Activated CD4-positive, alpha-beta memory T cell treated with anti-CD3 and anti-CD28 coated beads for 36 hours (primary cell): ENCODE measurements around the gene FABP1. TPM values are rescaled to one million over a fixed set of nuclear protein-coding genes. Genes with fewer than 3 reads are reported as not detected.

Experiments
- CTCF ChIA-PET: fragments of 350-600 bp; sonication (Branson Sonifier 250); formaldehyde crosslinking; loops from one replicate; lab custom pipeline; 2021; ENCODE audit warnings: antibody characterized with exemption, inconsistent platforms; lab: Charles Lee
- POLR2A ChIA-PET: fragments of 350-600 bp; sonication (Branson Sonifier 250); formaldehyde crosslinking; loops from one replicate; lab custom pipeline; 2021; ENCODE audit warnings: antibody characterized with exemption; lab: Charles Lee
- DNase-seq: peaks from one replicate; pipeline ENCODE4 v3.0.0-alpha.2; 2020
- H3K27ac Mint-ChIP-seq: one replicate; pipeline ENCODE4 v1.8.0; 2021; ENCODE audit warnings: mixed read lengths
- H3K27me3 Mint-ChIP-seq: one replicate; pipeline ENCODE4 v1.8.0; 2021; ENCODE audit warnings: mixed read lengths
- H3K36me3 Mint-ChIP-seq: one replicate; pipeline ENCODE4 v1.8.0; 2021; ENCODE audit warnings: mixed read lengths
- H3K4me1 Mint-ChIP-seq: one replicate; pipeline ENCODE4 v1.8.0; 2021; ENCODE audit warnings: low read depth, mixed read lengths
- H3K4me3 Mint-ChIP-seq: one replicate; pipeline ENCODE4 v1.8.0; 2021; ENCODE audit warnings: mild to moderate bottlenecking, mixed read lengths
- H3K9me3 Mint-ChIP-seq: one replicate; pipeline ENCODE4 v1.8.0; 2021; ENCODE audit warnings: mixed read lengths
- intact Hi-C: fragments of 100-400 bp; cut with micrococcal nuclease; formaldehyde crosslinking; loops from one replicate; pipeline ENCODE4 v1.15.1; 2023
- total RNA-seq, 2 experiments: library from RNA; stranded (reverse); gene quantifications; one replicate each; pipeline ENCODE4 v1.2.3, GENCODE V29; 2021

FABP1 gene
- total RNA-seq, 2 experiments from 2014 or later: not detected

DNA sequence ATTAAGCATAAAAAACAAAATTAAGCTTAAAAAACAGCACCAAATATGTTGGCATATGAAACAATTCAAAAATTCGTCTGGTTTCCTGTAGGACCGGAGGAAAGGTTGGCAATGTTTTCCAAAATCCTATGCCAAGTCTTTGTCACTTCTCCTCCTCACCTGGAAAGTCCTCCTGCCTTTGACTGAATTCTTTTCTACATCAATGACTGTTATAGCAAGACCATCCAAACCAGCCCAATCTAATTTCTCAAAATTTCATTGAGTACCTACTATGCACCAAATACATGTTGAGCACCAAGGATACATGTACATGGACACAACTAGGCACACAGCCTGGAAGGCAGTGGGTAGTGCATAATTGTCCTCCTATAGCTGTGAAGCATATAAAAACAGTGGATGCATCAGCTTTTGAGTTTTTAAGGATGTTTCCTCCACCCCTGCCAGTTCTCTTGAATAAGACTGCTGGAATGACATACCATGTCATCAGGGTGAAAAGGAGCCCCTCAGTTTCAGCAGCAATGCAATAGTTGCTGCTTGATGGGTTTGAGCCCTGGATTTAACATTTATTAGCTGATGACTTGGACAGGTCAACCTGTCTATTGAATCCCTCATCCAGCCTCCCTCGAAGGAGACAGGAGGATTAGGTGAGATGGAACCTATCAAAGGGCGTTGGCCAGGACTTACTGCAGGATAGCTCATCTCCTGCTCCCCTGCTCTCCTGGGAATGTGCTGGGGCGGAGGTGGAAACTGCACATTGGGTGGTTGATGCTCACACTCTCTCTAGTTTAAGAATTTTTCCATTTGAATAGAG is 4.5 kb downstream of the FABP1 start:
- intact Hi-C loops: no loop called here
- ChIA-PET POLR2A (no interaction called here), CTCF (no interaction called here)
- H3K27ac Mint-ChIP-seq: no peak overlapping the region
- no peaks in the 10 kb centered on the region for H3K9me3 Mint-ChIP-seq
- no peak for DNase-seq
- peaks cover 7% of the 10 kb centered on the region for H3K27me3 Mint-ChIP-seq
- no peaks in the 10 kb centered on the region for H3K36me3 Mint-ChIP-seq
- H3K4me1 Mint-ChIP-seq: no peaks in the 10 kb centered on the region
- H3K4me3 Mint-ChIP-seq: no peak overlapping the region

DNA sequence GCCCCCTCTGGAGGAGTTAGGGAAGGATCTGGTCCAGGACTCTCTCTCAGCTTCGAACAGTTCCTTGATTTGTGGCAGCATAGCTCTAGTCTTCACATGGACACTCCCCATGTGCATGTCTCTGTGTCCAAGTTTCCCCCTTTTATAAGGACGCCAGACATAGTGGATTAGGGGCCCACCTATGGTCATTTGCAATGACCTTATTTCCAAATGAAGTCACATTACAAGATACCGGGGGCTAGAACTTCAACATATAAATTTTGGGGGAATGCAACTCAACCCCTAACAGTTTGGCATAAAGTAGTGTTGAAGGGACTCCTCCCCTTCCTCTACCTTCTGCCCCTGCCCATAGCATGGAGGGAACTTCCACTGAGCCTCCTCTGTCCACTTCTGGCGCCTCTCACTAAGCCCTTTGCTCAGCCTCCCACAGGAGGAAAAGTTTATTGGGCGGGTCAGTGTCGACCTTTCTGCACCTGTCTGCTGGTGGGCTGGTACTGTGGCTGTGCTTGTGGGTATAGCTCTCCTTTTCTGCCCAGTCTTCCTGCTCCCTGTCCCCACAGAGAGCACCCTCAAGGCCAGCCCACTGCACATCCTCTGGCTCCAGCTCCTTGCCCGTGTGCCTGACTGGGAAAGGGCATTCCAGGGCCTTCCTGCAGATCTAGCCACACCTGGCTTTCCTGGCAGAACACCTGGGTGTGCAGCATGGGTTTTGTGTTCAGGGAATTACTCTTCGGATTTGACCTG is 5.5 kb downstream of the FABP1 start:
- H3K9me3 Mint-ChIP-seq: no peaks in the 10 kb centered on the region
- H3K4me1 Mint-ChIP-seq: no peaks in the 10 kb centered on the region
- DNase-seq: no peak
- peaks cover 7% of the 10 kb centered on the region for H3K27me3 Mint-ChIP-seq
- POLR2A ChIA-PET: no interaction called here
- intact Hi-C loops: no loop called here
- CTCF ChIA-PET: no interaction called here
- H3K27ac Mint-ChIP-seq: no peak overlapping the region
- H3K4me3 Mint-ChIP-seq: no peak overlapping the region
- H3K36me3 Mint-ChIP-seq: no peaks in the 10 kb centered on the region

DNA sequence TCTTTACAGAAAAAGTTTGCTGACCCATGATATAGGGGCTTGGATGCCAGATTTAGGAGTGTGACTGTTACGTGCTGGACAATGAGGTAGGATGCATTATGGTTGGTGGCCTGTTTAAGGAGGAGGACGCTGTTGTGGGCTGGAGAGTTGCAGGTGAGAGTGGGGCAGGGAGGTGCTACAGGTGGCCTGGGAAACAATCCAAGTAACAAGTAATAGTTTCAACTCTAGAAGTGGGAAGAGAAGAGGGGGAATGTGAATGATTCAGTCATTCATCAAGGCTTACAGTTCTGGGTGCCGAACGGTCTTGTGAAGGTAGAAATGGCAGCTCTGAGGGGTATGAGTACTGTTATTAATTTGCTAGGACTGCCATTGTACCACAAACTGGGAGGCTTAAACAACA is 6.2 kb downstream of the FABP1 start:
- H3K27me3 Mint-ChIP-seq: peaks cover 7% of the 10 kb centered on the region
- no peak overlapping the region for H3K4me3 Mint-ChIP-seq
- no peaks in the 10 kb centered on the region for H3K36me3 Mint-ChIP-seq
- no peaks in the 10 kb centered on the region for H3K4me1 Mint-ChIP-seq
- H3K9me3 Mint-ChIP-seq: no peaks in the 10 kb centered on the region
- CTCF ChIA-PET: no interaction called here
- DNase-seq: no peak
- POLR2A ChIA-PET: no interaction called here
- H3K27ac Mint-ChIP-seq: no peak overlapping the region
- intact Hi-C loops: no loop called here

DNA sequence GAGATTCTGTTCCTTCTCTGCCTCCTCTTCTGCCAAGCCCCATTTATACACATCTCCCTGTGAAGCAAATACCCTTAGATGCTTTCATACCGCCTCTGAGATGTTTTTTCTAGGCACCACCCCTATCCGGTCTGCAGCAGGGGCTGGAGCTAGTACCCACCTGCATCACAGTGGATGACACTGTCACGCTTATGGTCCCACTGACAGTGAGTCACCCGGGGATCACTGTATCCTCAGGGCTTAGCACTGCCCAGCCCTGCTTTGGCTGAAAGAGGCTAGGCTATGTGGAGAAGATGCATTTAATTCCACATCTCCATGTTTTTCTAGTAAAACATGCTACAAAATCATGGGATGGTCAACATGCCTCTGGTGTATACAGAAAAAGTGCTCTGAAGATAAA is 9.9 kb downstream of the FABP1 start:
- POLR2A ChIA-PET: no interaction called here
- peaks cover 3% of the 10 kb centered on the region for H3K27me3 Mint-ChIP-seq
- CTCF ChIA-PET: no interaction called here
- no peaks in the 10 kb centered on the region for H3K4me1 Mint-ChIP-seq
- intact Hi-C loops: no loop called here
- no peaks in the 10 kb centered on the region for H3K36me3 Mint-ChIP-seq
- no peak for DNase-seq
- H3K4me3 Mint-ChIP-seq: no peak overlapping the region
- no peaks in the 10 kb centered on the region for H3K9me3 Mint-ChIP-seq
- no peak overlapping the region for H3K27ac Mint-ChIP-seq

DNA sequence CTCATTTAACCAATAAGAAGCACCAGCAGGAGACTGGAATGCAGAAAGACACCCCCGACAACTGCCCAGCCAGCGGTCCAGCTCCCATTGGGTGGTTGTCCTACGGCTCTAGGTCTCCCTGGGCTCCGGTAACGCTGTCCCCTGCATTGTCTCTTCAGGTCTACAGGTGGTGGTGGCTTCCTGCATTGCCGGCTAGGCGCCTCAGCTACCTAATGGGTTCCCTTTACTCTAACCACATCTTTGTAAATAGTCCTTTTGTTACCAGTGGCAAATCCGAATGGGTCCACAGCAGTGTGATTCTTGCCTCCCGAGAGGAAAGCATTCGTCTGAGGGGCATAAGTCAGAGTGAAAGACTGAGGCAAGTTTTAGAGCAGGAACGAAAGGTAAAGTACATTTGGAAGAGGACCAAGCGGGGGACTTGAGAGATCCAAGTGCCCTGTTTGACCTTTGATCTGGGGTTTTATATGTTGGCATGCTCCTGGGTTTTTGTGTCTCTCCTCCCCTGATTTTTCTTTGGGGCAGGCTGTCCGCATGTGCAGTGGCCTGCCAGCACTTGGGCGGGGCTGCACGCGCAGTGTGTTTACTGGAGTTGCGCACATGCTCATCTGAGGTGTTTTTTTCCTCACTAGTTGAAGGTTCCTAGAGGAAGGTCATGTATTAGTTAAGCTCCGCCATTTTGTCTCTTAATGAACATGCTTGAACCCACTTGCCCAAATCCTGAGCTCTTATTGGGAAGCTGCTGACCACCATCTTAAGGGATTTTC is 11.0 kb downstream of the FABP1 start:
- Mint-ChIP-seq H3K27ac (no peak overlapping the region), H3K4me1 (no peaks in the 10 kb centered on the region), H3K9me3 (no peaks in the 10 kb centered on the region), H3K36me3 (no peaks in the 10 kb centered on the region), H3K4me3 (no peak overlapping the region), H3K27me3 (no peaks in the 10 kb centered on the region)
- ChIA-PET POLR2A (no interaction called here), CTCF (interaction anchor here (1.1 kb wide), 1 partner anchor 56 kb away, joined by 3 read pairs; no protein-coding TSS in a partner anchor)
- no peak for DNase-seq
- intact Hi-C loops: no loop called here

DNA sequence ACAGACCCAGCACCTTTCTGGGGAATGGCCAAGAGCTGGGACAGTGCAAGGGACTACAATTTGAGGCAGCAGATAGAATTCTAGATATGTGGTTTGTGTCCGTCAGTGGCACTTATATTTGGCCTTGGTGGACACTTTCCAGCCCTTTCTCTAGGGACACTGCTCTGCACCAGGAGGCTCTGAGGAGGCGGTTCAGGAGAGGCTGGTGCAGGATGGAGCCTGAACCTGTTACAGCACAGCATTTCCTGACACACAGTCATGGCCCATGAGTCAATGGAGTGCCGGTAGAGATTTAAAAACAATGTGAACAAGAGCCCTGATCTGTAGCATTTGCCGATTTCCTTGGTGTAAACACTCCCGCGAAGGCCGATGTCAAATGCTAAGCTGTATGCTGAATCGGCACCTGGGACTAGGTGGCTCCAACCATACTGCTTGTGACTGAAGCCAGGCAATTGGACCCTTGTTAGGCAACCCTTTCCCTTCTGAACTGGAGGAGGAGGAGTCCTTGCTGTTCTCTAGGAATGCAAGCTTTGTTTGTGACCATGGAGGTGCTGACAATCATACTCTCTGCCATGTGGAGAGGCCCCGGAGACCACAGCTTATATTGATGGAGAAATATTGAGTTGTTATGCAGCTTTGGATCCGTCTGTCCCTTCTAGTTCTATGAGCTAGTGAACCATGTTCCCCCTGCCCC is 11.9 kb downstream of the FABP1 start:
- ChIA-PET CTCF (no interaction called here), POLR2A (no interaction called here)
- Mint-ChIP-seq H3K36me3 (no peaks in the 10 kb centered on the region), H3K4me1 (no peaks in the 10 kb centered on the region), H3K4me3 (no peak overlapping the region), H3K9me3 (no peaks in the 10 kb centered on the region), H3K27ac (no peak overlapping the region), H3K27me3 (no peaks in the 10 kb centered on the region)
- DNase-seq: no peak
- intact Hi-C loops: no loop called here

DNA sequence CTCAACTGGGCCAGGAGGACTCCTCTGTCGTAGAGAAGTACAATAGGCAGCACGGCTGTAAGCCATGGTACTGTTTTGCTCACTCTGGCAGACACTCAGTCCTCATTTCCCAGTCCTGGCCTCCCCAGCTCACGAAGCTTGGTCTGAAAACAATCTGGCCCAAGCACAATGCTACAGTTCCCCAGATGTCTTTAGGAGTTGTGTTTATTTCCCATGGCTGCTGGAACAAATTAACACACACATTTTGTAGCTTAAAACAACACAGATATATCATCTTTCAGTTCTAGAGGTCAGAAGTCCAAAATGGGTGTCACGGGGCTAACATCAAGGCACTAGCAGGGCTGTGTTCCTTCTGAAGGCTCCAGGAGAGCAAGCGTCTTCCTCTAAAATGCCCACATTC is 13.0 kb downstream of the FABP1 start:
- CTCF ChIA-PET: no interaction called here
- Mint-ChIP-seq H3K4me3 (no peak overlapping the region), H3K4me1 (no peaks in the 10 kb centered on the region), H3K27ac (no peak overlapping the region), H3K9me3 (no peaks in the 10 kb centered on the region), H3K27me3 (no peaks in the 10 kb centered on the region), H3K36me3 (no peaks in the 10 kb centered on the region)
- POLR2A ChIA-PET: no interaction called here
- DNase-seq: no peak
- intact Hi-C loops: no loop called here

DNA sequence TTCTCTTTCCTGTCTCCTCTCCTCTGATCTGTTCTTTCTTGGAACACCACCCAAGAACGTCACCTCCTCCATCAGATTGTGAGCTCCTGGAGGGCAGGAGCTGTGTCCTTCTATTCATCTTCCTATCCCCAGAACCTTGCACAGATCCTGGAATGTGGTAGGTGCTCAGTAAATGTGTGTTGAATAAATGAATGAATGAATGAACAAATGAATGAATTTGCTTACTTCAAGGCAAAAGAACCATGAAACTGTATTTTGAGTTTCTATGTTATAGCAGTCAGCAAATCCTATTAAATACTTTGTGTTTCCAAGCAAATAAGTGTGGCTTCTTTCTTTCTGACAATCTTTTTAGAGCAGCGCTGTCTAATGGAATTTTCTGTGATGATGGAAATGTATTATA is 14.8 kb downstream of the FABP1 start:
- CTCF ChIA-PET: no interaction called here
- no peaks in the 10 kb centered on the region for H3K9me3 Mint-ChIP-seq
- H3K4me3 Mint-ChIP-seq: no peak overlapping the region
- no peak for DNase-seq
- POLR2A ChIA-PET: no interaction called here
- H3K27me3 Mint-ChIP-seq: no peaks in the 10 kb centered on the region
- H3K36me3 Mint-ChIP-seq: no peaks in the 10 kb centered on the region
- H3K27ac Mint-ChIP-seq: no peak overlapping the region
- intact Hi-C loops: no loop called here
- H3K4me1 Mint-ChIP-seq: no peaks in the 10 kb centered on the region

DNA sequence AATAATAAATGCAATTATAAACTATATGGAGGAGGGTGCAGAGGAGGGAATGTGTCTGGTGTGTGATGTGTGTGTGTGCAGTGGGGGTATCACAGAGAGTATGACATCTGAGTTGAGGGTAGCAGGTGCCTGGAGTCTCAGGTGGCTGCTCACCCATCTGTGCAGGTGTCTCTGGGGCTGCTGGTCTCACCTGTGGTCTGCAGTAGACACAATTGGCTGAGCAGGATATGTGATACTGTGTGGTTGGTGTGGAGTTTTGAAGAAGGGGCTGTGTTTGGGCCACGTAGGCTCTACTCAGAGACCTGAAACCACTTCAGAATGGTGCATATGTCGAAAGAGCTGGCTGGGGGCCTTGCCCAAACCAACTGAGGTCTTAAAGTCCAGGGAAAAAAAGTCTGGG is 17.0 kb downstream of the FABP1 start:
- Mint-ChIP-seq H3K4me1 (no peaks in the 10 kb centered on the region), H3K36me3 (no peaks in the 10 kb centered on the region), H3K4me3 (no peak overlapping the region), H3K27me3 (no peaks in the 10 kb centered on the region), H3K9me3 (no peaks in the 10 kb centered on the region), H3K27ac (no peak overlapping the region)
- no peak for DNase-seq
- intact Hi-C loops: no loop called here
- ChIA-PET POLR2A (no interaction called here), CTCF (no interaction called here)

DNA sequence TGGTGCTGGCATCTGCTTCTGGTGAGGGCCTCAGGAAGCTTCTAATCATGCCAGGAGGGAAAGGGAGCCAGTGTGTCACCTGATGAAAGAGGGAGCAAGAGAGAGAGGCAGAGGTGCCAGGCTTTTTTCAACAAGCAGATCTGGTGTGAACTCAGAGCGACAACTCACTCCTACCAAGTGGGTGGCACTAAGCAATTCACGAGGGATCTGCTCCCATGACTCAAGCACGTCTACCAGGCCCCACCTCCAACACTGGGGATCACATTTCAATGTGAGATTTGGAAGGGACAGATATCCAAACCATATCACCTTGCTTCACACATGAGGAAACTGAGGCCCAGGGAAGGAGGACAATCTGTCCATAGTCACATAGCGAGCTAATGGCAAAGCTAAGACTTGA is 19.1 kb downstream of the FABP1 start:
- DNase-seq: no peak
- H3K4me1 Mint-ChIP-seq: no peaks in the 10 kb centered on the region
- H3K4me3 Mint-ChIP-seq: no peak overlapping the region
- peaks cover 1% of the 10 kb centered on the region for H3K27me3 Mint-ChIP-seq
- no peak overlapping the region for H3K27ac Mint-ChIP-seq
- H3K9me3 Mint-ChIP-seq: no peaks in the 10 kb centered on the region
- intact Hi-C loops: no loop called here
- H3K36me3 Mint-ChIP-seq: no peaks in the 10 kb centered on the region
- ChIA-PET POLR2A (no interaction called here), CTCF (no interaction called here)

DNA sequence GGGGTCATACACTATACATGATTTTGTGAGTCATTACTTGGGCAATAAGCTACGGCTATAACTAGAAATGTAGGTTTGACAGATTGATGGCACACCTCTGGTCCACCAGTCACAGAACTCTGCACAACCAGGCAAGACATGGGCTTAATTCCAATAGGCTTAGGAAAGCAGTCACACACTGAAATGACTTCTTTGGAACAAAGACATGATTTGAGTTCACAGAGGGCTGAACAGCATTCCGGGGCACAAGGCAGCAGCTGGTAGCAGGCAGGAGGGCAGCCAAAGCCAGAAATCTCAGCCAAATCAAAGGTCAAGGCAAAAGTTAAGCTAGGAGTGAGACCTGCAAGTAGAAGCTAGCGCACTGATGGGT is 27.4 kb downstream of the FABP1 start:
- H3K4me3 Mint-ChIP-seq: no peak overlapping the region
- CTCF ChIA-PET: interaction anchor here (3.1 kb wide), 1 partner anchor 40 kb away, joined by 11 read pairs; no protein-coding TSS in a partner anchor
- POLR2A ChIA-PET: no interaction called here
- intact Hi-C loops: no loop called here
- no peaks in the 10 kb centered on the region for H3K36me3 Mint-ChIP-seq
- H3K27me3 Mint-ChIP-seq: peaks cover 1% of the 10 kb centered on the region
- no peaks in the 10 kb centered on the region for H3K9me3 Mint-ChIP-seq
- DNase-seq: no peak
- H3K27ac Mint-ChIP-seq: no peak overlapping the region
- H3K4me1 Mint-ChIP-seq: no peaks in the 10 kb centered on the region
